CD4-positive, alpha-beta T cell treated with Interleukin-6 at 100 ng/mL for 8 hours (primary cell): ENCODE measurements around the gene RFX3.

Experiments used
- DNase-seq: peaks from one replicate; pipeline ENCODE4 v3.0.0-alpha.2; 2020; ENCODE audit warnings: mixed read lengths, low spot score

The RFX3 gene

GRCh38 chr9:3525836-3526164 lies at the start of gene RFX3:
Gene RFX3, minus strand, starts transcription at chr9:3526001. Its CDS starts 130,413 bp downstream, at chr9:3395588.
- peak; percentile 96 for DNase-seq

GRCh38 chr9:3571500-3571899 lies 45.7 kb upstream of the RFX3 start:
- no peak for DNase-seq

GRCh38 chr9:3569529-3569928 lies 43.7 kb upstream of the RFX3 start:
- no peak for DNase-seq

GRCh38 chr9:3567988-3568387 lies 42.2 kb upstream of the RFX3 start:
- no peak for DNase-seq

- DNase-seq = no peak
Measured at GRCh38 chr9:3553076-3553765, 27.4 kb upstream of the RFX3 start.

- DNase-seq = no peak
Measured at GRCh38 chr9:3549225-3549624, 23.4 kb upstream of the RFX3 start.

DNA sequence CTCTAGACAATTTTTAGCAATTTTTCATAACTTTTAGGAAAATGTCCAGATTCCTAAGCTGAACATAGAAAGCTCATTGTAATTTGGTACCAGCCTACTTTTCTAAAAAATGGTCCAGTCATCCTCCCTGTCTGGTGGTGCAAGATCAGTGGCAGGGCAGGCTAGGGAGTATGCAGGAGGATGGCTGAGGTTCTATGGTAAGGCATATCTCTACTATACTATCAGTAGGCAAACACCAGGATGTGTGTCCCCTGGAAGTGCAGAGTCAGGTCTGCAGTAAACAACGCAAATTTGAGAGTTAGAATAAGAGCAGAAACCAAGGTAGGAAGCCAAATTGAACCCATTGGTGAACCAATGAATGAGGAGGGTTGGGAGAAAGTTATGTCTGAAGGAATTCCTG lies 22.8 kb upstream of the RFX3 start:
- no peak for DNase-seq

- no peak for DNase-seq
Measured at GRCh38 chr9:3541206-3541605, 15.4 kb upstream of the RFX3 start.

GRCh38 chr9:3534614-3535404 lies 9.0 kb upstream of the RFX3 start:
- DNase-seq = no peak

GRCh38 chr9:3532158-3532557 lies 6.4 kb upstream of the RFX3 start:
- DNase-seq = no peak

- DNase-seq = peak; percentile 66
Measured at GRCh38 chr9:3528451-3528850, 2.6 kb upstream of the RFX3 start.

- no peak for DNase-seq
Measured at GRCh38 chr9:3526997-3527940, 1.5 kb upstream of the RFX3 start.

DNA sequence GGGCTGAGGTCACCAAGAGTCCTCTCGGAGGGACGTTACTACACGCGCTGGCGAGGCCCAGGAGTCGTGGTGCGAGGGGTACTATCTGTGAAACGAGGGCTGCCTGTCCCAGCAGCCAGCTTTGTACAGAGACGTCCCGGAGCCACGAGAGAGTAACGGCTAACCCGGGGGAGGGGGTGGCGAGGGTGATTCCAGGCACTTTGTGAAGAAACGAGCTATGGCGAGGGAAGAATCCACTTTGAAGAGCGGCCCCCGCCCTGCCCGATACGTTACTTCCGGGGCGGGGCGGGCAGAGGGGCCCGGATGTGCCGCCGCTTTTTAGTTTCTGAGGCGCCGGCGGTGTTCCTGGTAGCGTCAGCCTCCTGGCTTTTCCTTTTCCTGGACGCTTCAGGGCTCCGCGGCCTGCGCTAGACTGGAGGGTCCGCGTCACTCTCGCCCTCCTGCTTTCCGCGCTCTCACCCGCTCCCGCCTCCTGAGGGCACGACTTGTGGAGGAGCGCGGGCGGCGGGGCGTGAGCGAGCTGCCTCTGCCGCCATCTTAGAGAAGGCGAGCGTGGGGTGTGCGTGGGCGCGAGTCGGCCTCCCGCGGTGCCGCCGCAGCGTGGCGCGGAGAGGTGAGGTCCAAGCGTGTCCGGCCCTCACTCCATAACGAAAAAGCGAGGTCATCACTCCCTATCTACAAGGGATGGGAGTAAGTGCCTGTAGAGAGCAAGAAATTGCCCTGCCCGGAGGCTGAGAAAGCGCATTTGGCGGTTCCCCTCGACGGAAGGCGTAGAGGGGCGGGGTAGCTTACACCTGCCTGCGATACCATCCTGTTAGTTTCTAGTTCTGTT lies 580 bp upstream of the RFX3 start:
- DNase-seq = peak; percentile 82

DNA sequence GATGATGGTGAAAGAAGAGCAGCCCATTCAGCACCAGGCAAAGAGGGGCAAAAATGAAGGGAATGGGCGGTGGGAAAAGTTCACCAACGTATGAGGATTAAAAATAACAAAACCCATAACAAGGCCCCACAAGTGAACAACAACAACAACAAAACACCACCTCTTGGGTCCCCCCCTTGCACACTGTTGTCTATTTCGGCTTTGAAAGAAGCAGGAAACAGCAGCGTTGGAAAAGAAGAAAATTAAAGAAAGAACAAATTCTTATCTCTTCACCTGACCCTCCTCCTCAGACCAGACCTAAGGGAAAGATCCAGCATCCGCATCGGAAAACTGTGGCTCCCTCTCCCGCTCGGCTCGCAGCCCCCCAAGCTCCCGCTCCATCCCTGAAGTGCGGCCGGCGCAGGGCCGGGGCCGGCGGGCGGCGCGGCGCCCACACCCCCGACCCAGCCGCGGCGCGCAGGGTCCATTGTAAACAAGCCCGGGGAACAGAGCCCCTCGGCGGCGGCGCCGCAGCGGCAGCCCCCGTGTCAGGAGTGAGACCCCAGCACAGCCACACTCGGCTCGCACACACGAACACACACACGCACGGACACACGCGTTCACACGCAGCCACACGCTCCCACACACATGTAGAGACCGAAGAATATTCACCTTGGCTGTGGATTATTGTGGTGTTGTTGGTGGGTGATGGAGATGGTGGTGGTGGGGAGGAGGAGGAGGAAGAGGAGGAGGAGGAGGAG lies 535 bp downstream of the RFX3 start:
- no peak for DNase-seq

DNA sequence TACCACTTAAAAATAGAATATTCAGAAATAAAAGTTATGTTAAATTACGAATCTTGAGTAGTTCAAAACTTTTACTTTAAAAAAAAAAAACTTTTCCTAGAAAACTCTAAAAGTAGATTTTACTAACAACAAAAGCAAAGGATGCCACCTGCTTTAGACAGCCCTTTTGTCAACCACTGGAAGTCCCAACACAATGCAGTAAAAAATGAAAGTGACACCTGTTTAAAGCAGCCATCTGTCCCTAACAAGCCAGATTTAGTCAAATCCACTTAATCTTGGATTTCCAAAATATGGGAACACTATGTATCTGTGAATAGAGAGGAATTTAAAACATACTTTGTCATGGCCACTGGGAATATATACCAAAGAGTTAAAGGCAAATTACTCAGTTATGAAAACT lies 3.8 kb downstream of the RFX3 start:
- no peak for DNase-seq

DNA sequence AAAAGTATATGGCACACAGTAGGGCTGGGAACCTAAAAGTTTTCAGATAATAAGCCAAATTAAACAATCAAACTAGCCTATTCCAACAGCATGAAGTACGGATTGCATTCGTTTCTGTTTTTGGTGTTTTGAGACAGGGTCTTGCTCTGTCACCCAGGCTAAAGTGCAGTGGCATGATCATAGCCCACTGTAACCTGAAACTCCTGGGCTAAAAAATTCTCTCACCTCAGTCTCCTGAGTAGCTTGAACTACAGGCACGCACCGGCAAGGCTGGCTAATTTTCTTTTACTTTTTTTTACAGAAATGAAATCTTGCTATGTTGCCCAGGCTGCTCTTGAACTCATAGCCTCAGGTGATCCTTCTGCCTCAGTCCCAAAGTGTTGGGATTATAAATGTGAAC lies 5.2 kb downstream of the RFX3 start:
- DNase-seq = no peak

DNA sequence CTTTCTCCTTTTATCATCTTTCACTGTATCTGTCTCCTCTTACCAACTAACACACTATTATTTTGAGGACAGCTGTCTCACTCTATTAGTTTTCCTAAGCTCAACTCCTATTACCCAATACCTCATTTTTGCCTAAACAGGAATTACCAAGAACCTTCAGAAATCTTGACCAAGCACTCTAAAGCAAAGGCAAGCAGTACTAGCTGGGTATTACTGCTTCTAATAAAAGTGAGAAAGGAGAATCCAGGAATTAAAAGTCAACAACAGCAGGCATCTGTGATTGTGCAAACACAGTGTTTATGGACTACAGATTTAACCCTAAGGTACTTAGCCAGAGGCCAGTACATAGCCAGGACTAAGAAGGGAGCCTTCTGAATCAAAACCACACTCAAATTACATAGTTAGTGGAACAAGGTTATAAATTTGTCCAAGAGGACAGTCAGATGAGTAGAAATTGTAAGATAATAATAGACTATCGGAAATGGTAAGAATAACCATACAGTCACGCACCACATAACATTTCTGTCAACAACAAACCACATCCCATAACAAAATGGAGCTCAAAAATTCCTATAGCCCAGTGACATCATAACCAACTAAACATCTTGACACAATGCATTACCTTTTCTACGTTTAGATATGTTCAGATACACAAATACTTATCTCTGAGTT lies 8.3 kb downstream of the RFX3 start:
- no peak for DNase-seq

DNA sequence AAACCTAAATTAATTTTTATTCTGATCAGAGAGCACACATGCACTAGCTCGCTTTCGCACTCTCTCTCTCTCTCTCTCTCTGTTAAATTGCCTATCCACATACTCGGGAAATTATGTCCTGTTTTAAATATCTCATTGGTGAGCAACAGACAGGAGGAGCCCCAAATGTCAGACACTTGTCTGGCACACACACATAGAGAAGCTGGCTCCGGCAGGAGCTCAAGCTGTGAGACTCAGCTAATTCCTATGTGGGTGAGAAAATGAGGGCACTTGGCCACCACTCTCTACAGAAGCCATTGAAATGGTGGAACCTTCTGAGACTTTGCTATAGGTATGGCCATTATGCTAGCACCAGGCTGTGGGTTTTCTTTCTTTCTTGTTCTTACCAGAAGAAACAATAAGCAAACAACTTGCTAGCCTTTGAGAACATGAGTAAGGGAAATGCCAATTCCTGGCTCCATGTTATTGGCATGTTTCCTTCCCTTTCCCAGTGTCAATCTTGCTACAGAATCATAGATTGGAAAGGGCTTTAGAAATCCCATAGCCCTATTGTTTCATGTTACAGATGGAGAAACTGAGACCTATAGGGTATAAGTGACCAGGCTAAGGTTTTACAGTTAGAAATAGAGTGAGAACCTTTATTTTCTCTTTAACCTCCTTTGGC lies 9.0 kb downstream of the RFX3 start:
- no peak for DNase-seq

- no peak for DNase-seq
Measured at GRCh38 chr9:3515405-3515804, 10.4 kb downstream of the RFX3 start.

DNA sequence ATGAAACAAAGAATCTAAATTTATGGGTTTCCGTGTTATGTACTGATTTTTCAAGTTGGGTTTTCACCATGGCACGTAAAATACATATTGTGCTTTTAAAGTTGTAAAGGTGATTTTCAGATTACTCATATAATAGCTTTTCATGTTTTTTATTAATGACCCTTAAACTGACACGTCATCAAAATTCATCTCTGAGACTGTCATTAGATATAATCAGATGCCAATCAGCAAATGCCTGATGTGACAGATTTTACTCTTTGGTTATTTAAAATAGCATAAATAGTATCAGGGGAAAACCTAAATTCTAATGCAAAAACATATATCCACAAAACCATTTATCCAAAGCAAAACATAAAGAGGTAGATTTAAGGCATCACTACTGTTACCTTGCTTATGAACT lies 11.0 kb downstream of the RFX3 start:
- DNase-seq = no peak
